ENCODE data around the gene PDPK1.
"Not testable (repeated sequence)": the region's sequence is repeated elsewhere in the genome, so short reads cannot be mapped to it uniquely, and the experiment has no call there.

Gene PDPK1

GRCh38 chr16:2619628-2620027 lies 81.8 kb downstream of the PDPK1 start:
- DNase-seq: not testable (repeated sequence)

- not testable (repeated sequence) for DNase-seq
These were observed 83.0 kb downstream of the PDPK1 start for GRCh38 chr16:2620870-2621269.

- not testable (repeated sequence) for DNase-seq
These were observed 83.6 kb downstream of the PDPK1 start for GRCh38 chr16:2621395-2621794.

GRCh38 chr16:2627075-2627474 lies 89.3 kb downstream of the PDPK1 start:
- DNase-seq: not testable (repeated sequence)

- DNase-seq: not testable (repeated sequence)
These were observed 93.4 kb downstream of the PDPK1 start for GRCh38 chr16:2631203-2631602.

- not testable (repeated sequence) for DNase-seq
These were observed 94.5 kb downstream of the PDPK1 start for GRCh38 chr16:2632291-2632690.

- DNase-seq: not testable (repeated sequence)
These were observed 101.4 kb downstream of the PDPK1 start for GRCh38 chr16:2639071-2639721.

- DNase-seq: not testable (repeated sequence)
These were observed 101.9 kb downstream of the PDPK1 start for GRCh38 chr16:2639722-2640072.

GRCh38 chr16:2642561-2642960 lies 104.7 kb downstream of the PDPK1 start:
- not testable (repeated sequence) for DNase-seq

GRCh38 chr16:2644754-2645453 lies 107.1 kb downstream of the PDPK1 start:
- DNase-seq: not testable (repeated sequence)

GRCh38 chr16:2651268-2651871 lies 113.5 kb downstream of the PDPK1 start:
- DNase-seq: not testable (repeated sequence)

Measured in activated gamma-delta T cell (primary cell).